SHP77 treated with DMSO at 0.1 percent for 48 hours (cell line): ENCODE measurements around the gene RAB8B.

ENCODE experiments used
- DNase-seq: peaks from one replicate; lab custom pipeline; 2025; lab: John Stamatoyannopoulos, UW

RAB8B gene

GRCh38 chr15:63188926-63189871 is at the start of gene RAB8B:
RAB8B (plus strand) TSS chr15:63189606; CDS start chr15:63189625, 19 bp downstream.
- peak; percentile 85 for DNase-seq

GRCh38 chr15:63140936-63141335 is 48.5 kb upstream of the RAB8B start:
- no peak for DNase-seq

GRCh38 chr15:63145426-63145825 is 44.0 kb upstream of the RAB8B start:
- DNase-seq = no peak

- DNase-seq = no peak
These were observed 42.7 kb upstream of the RAB8B start for GRCh38 chr15:63146684-63147083.

GRCh38 chr15:63151665-63152064 is 37.7 kb upstream of the RAB8B start:
- no peak for DNase-seq

GRCh38 chr15:63155486-63155885 is 33.9 kb upstream of the RAB8B start:
- DNase-seq = no peak

- DNase-seq = no peak
These were observed 33.2 kb upstream of the RAB8B start for GRCh38 chr15:63156086-63156710.

- DNase-seq = no peak
These were observed 32.7 kb upstream of the RAB8B start for GRCh38 chr15:63156755-63157117.

GRCh38 chr15:63157118-63157843 is 32.1 kb upstream of the RAB8B start, which contains the start of gene RPS27L:
RPS27L (minus strand) TSS chr15:63157477; CDS start chr15:63157405, 72 bp downstream.
- DNase-seq = peak; percentile 79

GRCh38 chr15:63157891-63158431 is 31.4 kb upstream of the RAB8B start:
- DNase-seq = no peak

GRCh38 chr15:63160638-63161037 is 28.8 kb upstream of the RAB8B start:
- DNase-seq = no peak

- DNase-seq = no peak
These were observed 26.2 kb upstream of the RAB8B start for GRCh38 chr15:63163217-63163616.

- DNase-seq = no peak
These were observed 24.1 kb upstream of the RAB8B start for GRCh38 chr15:63165166-63165859.

- DNase-seq = no peak
These were observed 23.2 kb upstream of the RAB8B start for GRCh38 chr15:63166219-63166618.

GRCh38 chr15:63169788-63170187 is 19.6 kb upstream of the RAB8B start:
- DNase-seq = no peak

GRCh38 chr15:63172376-63172775 is 17.0 kb upstream of the RAB8B start:
- no peak for DNase-seq

- no peak for DNase-seq
These were observed 16.5 kb upstream of the RAB8B start for GRCh38 chr15:63172851-63173451.

GRCh38 chr15:63176302-63176701 is 13.1 kb upstream of the RAB8B start:
- DNase-seq = no peak

- DNase-seq = no peak
These were observed 11.4 kb upstream of the RAB8B start for GRCh38 chr15:63178034-63178433.

- DNase-seq = no peak
These were observed 8.7 kb upstream of the RAB8B start for GRCh38 chr15:63180746-63181145.

GRCh38 chr15:63181648-63182047 is 7.8 kb upstream of the RAB8B start:
- no peak for DNase-seq
